HG02870 (cell line): ENCODE data around the gene GSTM5.
"Not testable (repeated sequence)": the region's sequence is repeated elsewhere in the genome, so short reads cannot be mapped to it uniquely, and the experiment has no call there.

Experiments
- ATAC-seq: cut with Tn5 transposase; IDR thresholded peaks from one replicate; pipeline ENCODE4 v1.9.1; 2021; ENCODE audit warnings: mild to moderate bottlenecking, moderate library complexity; ENCODE audit not compliant: unreplicated experiment

Gene GSTM5

GRCh38 chr1:109695138-109695537 is 16.9 kb upstream of the GSTM5 start:
- ATAC-seq = not testable (repeated sequence)

DNA sequence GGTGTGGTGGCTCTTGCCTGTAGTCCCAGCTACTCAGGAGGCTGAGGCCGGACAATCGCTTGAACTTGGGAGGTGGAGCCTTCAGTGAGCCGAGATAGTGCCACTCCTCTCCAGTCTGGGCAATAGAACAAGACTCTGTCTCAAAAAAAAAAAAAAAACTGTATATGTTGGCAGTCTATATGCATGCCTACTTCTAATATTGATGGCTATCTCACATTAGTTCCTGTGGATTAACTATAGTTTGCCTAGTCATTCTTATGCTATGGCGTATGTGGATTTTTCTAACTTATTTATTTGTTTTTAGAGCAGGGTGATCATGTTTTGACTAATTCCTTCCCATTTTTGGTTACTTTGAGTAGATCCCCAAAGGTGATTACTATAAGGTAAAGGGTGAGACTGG is 15.0 kb upstream of the GSTM5 start:
- no peak for ATAC-seq

- not testable (repeated sequence) for ATAC-seq
Observed at GRCh38 chr1:109697861-109698260, 14.2 kb upstream of the GSTM5 start.

DNA sequence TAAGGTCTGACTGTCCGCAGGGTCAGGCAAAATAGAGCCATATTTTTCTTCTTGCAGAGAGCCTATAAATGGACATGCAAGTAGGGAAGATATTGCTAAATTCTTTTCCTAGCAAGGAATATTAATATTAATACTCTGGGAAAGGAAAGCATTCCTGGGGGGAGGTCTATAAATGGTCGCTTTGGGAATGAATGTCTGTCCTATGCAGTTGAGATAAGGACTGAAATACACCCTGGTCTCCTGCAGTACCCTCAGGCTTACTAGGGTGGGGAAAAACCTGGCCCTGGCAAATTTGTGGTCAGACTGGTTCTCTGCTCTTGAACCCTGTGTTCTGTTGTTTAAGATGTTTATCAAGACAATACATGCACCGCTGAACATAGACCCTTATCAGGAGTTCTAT is 9.1 kb upstream of the GSTM5 start:
- not testable (repeated sequence) for ATAC-seq

- ATAC-seq = no peak
Observed at GRCh38 chr1:109704173-109704572, 7.9 kb upstream of the GSTM5 start.

DNA sequence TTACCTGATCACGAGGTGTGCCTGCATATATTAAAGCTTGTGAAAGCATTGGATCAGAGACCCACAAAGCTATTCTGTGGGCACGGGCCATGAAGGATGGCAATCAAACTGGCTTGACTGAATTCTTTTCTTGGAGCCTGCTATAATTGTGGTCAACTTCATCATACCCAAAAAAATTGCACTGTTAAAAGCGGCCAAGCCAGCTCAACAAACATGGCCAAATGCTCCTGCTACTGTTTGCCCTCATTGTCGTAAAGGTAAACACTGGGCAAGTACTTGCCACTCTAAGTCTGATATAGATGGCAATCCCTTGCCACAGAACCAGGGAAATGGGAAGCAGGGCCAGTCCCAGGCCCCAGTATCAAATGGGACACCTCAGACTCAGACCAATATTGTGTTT is 6.6 kb upstream of the GSTM5 start:
- ATAC-seq = no peak

GRCh38 chr1:109708949-109709348 is 3.1 kb upstream of the GSTM5 start:
- ATAC-seq = not testable (repeated sequence)

DNA sequence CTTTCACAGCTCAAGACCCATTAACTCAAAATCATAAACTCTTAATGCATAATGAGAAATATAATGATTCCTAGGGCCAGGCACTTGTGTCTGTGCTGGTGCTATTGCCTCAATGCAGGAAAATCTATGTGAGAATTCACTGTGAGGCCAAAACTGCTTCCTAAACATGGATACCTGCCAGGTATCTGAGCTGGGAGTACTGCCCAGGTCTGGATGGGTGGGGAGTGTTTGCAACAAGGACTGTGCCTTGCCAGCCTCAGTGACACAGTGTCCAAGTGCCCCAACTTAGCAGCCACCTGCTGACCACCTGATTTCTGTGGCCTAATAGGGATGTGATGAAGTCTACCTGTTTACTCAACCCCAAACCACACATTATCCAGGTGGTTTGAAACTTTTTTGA is 2.2 kb upstream of the GSTM5 start:
- not testable (repeated sequence) for ATAC-seq

DNA sequence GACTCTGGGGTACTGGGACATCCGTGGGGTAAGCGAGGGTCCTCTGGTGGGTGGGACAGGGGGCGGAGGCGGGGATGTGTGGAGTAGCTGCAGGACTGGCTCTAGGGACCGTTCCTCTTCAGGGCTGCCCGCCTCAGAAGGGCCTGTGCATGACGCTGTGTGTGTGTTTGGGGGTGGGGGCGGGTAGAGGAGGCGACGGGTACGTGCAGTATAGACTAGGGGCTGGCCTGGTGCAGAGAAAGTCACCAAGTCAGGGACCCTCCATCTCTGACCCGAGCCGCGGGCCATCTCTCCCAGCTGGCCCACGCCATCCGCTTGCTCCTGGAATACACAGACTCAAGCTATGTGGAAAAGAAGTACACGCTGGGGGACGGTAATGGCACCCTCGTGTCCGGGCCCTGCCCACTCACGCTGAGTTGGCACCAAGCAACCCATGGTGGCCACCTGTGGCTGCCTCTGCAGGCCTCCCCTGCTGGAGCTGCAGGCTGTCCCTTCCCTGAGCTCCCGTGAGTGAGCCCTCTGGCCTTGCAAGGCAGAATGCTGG is 342 bp downstream of the GSTM5 start:
- ATAC-seq = no peak

DNA sequence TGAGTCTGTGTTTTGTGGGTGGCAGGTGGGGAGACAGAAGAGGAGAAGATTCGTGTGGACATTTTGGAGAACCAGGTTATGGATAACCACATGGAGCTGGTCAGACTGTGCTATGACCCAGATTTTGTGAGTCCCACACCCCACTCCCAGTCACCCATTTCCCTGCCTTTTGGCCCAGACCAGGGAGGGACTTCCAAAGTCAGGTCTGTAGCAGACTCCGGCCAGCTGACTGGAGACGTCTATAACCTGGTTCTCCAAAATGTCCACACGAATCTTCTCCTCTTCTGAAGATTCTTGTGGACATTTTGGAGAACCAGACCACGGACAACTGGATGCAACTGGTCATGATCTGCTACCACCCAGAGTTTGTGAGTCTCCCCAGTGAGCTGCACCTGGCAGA is 1.6 kb downstream of the GSTM5 start:
- ATAC-seq = no peak

DNA sequence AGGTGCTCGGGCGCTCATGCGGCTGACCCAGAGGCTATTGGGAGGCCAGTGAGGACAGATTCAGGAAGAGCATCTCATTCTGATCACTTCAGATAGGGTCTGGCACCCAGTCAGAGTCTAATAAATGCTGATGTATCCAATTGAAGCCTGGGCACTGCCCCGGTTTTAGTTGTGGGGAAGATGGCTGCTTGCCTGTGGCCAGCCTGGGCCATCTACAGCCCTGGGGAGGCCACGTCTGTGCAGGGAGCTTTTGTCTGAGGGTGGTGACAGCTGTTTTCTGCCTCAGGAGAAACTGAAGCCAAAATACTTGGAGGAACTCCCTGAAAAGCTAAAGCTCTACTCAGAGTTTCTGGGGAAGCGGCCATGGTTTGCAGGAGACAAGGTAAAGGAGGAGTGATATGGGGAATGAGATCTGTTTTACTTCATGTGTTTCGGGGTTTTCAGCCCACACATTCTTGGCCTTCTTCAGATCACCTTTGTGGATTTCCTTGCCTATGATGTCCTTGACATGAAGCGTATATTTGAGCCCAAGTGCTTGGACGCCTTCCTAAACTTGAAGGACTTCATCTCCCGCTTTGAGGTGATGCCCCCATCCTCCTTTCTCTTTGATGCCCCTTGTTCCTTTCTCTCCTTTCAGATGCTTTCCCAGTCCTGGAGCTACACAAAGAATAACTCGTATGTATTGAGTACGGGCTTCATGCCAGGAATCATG is 2.8 kb downstream of the GSTM5 start:
- ATAC-seq = no peak

GRCh38 chr1:109716121-109716520 is 4.1 kb downstream of the GSTM5 start:
- no peak for ATAC-seq

DNA sequence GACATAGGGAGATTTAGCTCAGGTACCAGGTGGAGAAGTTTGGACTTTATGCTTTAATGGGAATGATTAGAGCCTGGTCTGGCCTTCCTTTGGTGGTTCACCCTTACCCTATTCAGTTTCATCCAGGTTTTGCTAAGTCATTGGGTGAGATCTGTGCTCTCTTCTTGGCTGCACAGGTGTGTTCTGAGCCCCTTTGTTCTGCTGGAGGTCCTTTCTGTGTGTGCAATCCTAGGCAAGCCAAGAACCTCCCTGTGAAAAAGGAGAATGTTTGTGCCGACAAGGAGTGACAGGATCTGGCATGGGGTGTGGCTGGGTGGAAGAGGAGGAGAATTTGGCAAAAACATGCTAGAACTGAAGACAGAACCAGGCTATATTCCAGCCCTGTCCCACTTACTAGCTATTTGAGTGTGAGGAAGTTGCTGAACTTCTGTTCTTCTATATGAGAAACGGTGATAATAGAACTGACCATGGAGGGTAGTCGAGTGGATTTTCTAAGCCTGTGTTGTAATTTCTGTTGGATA is 4.6 kb downstream of the GSTM5 start:
- ATAC-seq = no peak

DNA sequence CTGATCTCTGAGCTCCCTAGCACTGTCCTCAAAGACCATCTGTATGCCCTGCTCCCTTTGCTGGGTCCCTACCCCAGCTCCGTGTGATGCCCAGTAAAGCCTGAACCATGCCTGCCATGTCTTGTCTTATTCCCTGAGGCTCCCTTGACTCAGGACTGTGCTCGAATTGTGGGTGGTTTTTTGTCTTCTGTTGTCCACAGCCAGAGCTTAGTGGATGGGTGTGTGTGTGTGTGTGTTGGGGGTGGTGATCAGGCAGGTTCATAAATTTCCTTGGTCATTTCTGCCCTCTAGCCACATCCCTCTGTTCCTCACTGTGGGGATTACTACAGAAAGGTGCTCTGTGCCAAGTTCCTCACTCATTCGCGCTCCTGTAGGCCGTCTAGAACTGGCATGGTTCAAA is 5.7 kb downstream of the GSTM5 start:
- ATAC-seq = no peak

DNA sequence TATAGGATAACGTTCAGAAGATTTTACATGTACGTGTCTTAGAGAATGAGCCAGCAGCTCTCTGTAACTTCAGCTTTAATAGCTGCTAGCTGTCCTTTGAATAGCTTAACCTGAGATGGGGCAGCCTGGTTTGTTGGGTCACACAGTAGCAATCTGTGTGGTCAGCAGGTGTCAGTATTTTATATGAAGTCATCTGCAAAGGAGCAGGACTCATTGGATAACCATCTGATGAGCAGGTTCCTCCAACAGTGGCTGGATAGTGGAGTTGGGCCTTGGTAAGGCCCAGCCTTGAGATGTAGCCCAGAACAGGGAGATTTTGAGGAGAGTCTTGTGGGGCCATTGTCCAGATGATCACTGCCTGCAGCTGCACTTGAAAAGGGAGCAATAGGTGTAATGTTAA is 6.4 kb downstream of the GSTM5 start:
- no peak for ATAC-seq

DNA sequence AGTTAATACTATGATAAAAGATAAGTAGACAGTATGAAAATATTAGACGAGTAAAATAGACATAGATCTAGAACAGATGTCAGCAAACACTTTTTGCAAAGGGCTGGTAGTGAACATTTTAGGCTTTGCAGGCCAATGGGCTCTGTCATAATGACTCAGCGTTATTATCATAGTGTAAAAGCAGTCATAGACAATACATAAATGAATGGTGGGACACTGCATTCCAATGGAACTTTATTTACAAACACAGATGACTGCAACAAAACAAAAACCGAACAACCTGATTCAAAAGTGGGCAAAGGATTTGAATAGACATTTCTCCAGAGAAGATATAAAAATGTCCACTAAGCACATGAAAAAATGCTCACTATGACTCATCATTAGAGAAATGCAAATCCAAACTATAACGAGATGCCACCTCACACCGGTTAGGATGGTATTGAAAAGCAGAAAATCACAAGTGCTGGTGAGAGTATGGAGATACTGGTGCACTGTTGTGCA is 7.3 kb downstream of the GSTM5 start:
- ATAC-seq = no peak

DNA sequence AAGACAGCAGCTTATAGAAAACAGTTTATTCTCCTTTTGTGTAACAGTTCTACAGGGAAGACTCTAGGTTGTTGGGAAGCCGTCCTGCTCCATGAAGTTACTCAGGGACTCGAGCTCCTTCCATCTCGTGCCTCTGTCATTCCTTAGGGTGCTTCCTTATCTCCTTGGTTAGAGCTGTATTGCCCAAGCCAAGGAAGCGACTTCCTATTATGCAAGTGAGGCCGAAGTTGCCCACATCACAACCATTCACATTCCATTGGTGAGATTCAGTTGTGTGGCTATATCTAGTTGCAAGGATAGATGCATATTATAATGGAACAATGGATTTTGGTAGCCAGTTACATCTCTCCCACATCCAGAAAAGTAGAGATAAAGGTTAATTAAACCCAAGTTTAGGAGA is 9.0 kb downstream of the GSTM5 start:
- ATAC-seq = no peak

GRCh38 chr1:109721971-109722370 is 9.9 kb downstream of the GSTM5 start:
- ATAC-seq = no peak

DNA sequence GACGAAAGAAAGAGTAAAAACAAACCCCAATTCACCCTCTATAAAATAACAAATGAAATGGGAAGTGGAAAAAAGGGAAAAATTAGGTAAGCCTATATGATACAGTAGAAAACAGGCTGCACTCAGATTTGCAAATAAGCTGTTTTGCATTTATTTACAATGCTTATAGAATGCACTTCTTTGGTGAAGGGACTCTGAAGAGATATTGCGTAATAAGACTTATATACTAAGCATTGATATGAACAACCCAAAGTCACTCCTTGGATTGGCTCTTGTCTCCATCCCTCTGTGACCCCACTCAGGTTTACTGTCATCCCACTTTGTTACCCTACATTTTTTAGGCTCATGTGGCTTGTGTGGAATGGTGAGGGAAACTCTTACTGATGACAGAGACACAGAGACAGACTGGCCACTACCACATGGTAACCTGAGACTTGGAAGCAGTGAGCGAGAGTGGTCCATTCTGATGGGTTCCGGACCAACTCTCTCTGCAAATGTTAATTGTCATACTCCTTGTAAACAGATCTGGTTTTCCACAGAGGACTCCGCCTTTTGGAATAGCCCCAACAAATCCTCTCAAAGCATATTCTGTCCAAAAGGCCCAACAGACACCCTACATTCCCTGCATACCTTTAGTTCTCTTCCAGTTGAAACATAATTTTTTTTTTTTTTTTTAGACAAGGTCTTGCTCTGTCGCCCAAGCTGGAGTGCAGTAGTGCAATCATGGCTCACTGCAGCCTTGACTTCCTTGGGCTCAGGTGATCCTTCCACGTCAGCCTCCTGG is 11.0 kb downstream of the GSTM5 start:
- no peak for ATAC-seq

GRCh38 chr1:109724933-109725332 is 12.9 kb downstream of the GSTM5 start:
- no peak for ATAC-seq

GRCh38 chr1:109725510-109725909 is 13.5 kb downstream of the GSTM5 start:
- no peak for ATAC-seq

DNA sequence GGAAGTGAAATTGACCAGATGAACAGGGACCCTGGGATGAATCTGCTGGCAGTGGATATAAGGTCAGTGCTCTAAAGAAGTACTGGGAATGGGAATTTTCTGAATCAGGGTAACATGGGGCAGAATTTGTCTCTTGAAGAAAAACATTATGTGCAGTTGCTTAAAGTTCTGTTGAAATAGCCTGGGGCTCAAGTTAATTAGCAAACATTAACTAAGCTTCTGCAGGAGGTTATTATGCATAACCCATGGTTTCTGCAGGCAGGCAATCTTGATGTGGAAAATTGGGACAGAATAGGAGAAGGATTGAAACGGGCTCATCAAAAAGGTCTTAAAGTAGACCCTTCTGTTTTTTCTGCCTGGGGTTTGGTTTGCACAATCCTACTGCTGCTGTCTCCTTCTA is 14.0 kb downstream of the GSTM5 start:
- no peak for ATAC-seq
